ENCODE results near the gene TMEM114.

GRCh38 chr16:8621222-8621571 is 30.9 kb upstream of the TMEM114 start:
- no peak for TF ChIP-seq CTCF (IDR thresholded peaks at IDR 0.05)
- no peak for TF ChIP-seq EP300 (IDR thresholded peaks at IDR 0.05)
- TF ChIP-seq POLR2A (IDR thresholded peaks at IDR 0.05): no peak
